ENCODE results near the gene CYTH3. TPM values are rescaled to one million over a fixed set of nuclear protein-coding genes. Genes with fewer than 3 reads are reported as not detected.

The CYTH3 gene
- total RNA-seq, 1 experiment from 2014 or later, result 29.1 TPM

GRCh38 chr7:6163402-6163801, 109.0 kb downstream of the CYTH3 start:
- Mint-ChIP-seq H3K4me1 (ENCODE audit: low read depth, unreplicated experiment) (no peaks in the 10 kb centered on the region), H3K9me3 (ENCODE audit: unreplicated experiment) (no peaks in the 10 kb centered on the region), H3K27ac (ENCODE audit: unreplicated experiment) (no peak overlapping the region), H3K36me3 (ENCODE audit: insufficient read depth, unreplicated experiment) (peaks cover 70% of the 10 kb centered on the region), H3K4me3 (ENCODE audit: unreplicated experiment) (no peak overlapping the region), H3K27me3 (ENCODE audit: insufficient read depth, unreplicated experiment) (no peaks in the 10 kb centered on the region)
- Histone ChIP-seq H3K36me3 (ENCODE audit: control insufficient read depth, insufficient read depth, low read length) (peaks cover under 1% of the 10 kb centered on the region; the same call in 1 of the 2 replicates), H3K9me3 (no peaks in the 10 kb centered on the region), H3K27me3 (replicated peaks; ENCODE audit: control insufficient read depth, insufficient read depth, low read length) (no peaks in the 10 kb centered on the region), H3K4me1 (no peaks in the 10 kb centered on the region), H3K4me3 (ENCODE audit: low read depth, low read length) (no peak overlapping the region)
- ChIA-PET POLR2A (no interaction called here), CTCF (no interaction called here)
- intact Hi-C loops (cut with micrococcal nuclease; ENCODE audit: unreplicated experiment), result no loop called here
- DNase-seq, result no peak
- BruUV-seq (replicated peaks), result no TSS peak
- no peak for TF ChIP-seq CTCF (IDR thresholded peaks at IDR 0.05; ENCODE audit: insufficient read depth in 1 of 2, low read depth in 1 of 2, low read length in 1 of 2, severe bottlenecking in 1 of 2, unreplicated experiment in 1 of 2)

GRCh38 chr7:6162650-6163366, 109.6 kb downstream of the CYTH3 start:
- no peaks in the 10 kb centered on the region for H3K9me3 ChIP-seq
- no peak for DNase-seq
- TF ChIP-seq CTCF (IDR thresholded peaks at IDR 0.05; ENCODE audit: insufficient read depth in 1 of 2, low read depth in 1 of 2, low read length in 1 of 2, severe bottlenecking in 1 of 2, unreplicated experiment in 1 of 2), result no peak
- no peaks in the 10 kb centered on the region for H3K9me3 Mint-ChIP-seq (ENCODE audit: unreplicated experiment)
- H3K4me1 ChIP-seq, result no peaks in the 10 kb centered on the region
- no TSS peak for BruUV-seq (replicated peaks)
- no peaks in the 10 kb centered on the region for H3K4me1 Mint-ChIP-seq (ENCODE audit: low read depth, unreplicated experiment)
- ChIA-PET POLR2A (no interaction called here), CTCF (no interaction called here)
- H3K36me3 Mint-ChIP-seq (ENCODE audit: insufficient read depth, unreplicated experiment), result peaks cover 74% of the 10 kb centered on the region
- no peak overlapping the region for H3K27ac Mint-ChIP-seq (ENCODE audit: unreplicated experiment)
- peaks cover 1% of the 10 kb centered on the region; the same call in 1 of the 2 replicates for H3K36me3 ChIP-seq (ENCODE audit: control insufficient read depth, insufficient read depth, low read length)
- H3K4me3 ChIP-seq (ENCODE audit: low read depth, low read length), result no peak overlapping the region
- no peaks in the 10 kb centered on the region for H3K27me3 ChIP-seq (replicated peaks; ENCODE audit: control insufficient read depth, insufficient read depth, low read length)
- H3K4me3 Mint-ChIP-seq (ENCODE audit: unreplicated experiment), result no peak overlapping the region
- intact Hi-C loops (cut with micrococcal nuclease; ENCODE audit: unreplicated experiment), result no loop called here
- H3K27me3 Mint-ChIP-seq (ENCODE audit: insufficient read depth, unreplicated experiment), result no peaks in the 10 kb centered on the region

- CTCF ChIA-PET, result no interaction called here
- no peak overlapping the region for H3K4me3 Mint-ChIP-seq (ENCODE audit: unreplicated experiment)
- H3K36me3 Mint-ChIP-seq (ENCODE audit: insufficient read depth, unreplicated experiment), result peaks cover 72% of the 10 kb centered on the region
- Histone ChIP-seq H3K36me3 (ENCODE audit: control insufficient read depth, insufficient read depth, low read length) (peaks cover 1% of the 10 kb centered on the region; the same call in 1 of the 2 replicates), H3K9me3 (no peaks in the 10 kb centered on the region), H3K4me1 (no peaks in the 10 kb centered on the region), H3K4me3 (ENCODE audit: low read depth, low read length) (no peak overlapping the region), H3K27me3 (replicated peaks; ENCODE audit: control insufficient read depth, insufficient read depth, low read length) (no peaks in the 10 kb centered on the region)
- no peaks in the 10 kb centered on the region for H3K4me1 Mint-ChIP-seq (ENCODE audit: low read depth, unreplicated experiment)
- no peaks in the 10 kb centered on the region for H3K27me3 Mint-ChIP-seq (ENCODE audit: insufficient read depth, unreplicated experiment)
- DNase-seq, result no peak
- H3K27ac Mint-ChIP-seq (ENCODE audit: unreplicated experiment), result no peak overlapping the region
- BruUV-seq (replicated peaks), result no TSS peak
- no peak for TF ChIP-seq CTCF (IDR thresholded peaks at IDR 0.05; ENCODE audit: insufficient read depth in 1 of 2, low read depth in 1 of 2, low read length in 1 of 2, severe bottlenecking in 1 of 2, unreplicated experiment in 1 of 2)
- intact Hi-C loops (cut with micrococcal nuclease; ENCODE audit: unreplicated experiment), result no loop called here
- POLR2A ChIA-PET, result no interaction called here
- no peaks in the 10 kb centered on the region for H3K9me3 Mint-ChIP-seq (ENCODE audit: unreplicated experiment)
These were observed 110.1 kb downstream of the CYTH3 start for GRCh38 chr7:6162331-6162620.
